Keratinocyte (primary cell): Measurements from ENCODE around the gene CACNA1C. TPM values are rescaled to one million over a fixed set of nuclear protein-coding genes. Genes with fewer than 3 reads are reported as not detected.

Source experiments
- DNase-seq: peaks from one replicate; pipeline ENCODE4 v3.0.0-alpha.2; 2011; ENCODE audit warnings: low read depth, missing footprints, low spot score
- FAIRE-seq: peaks from 2 replicates; lab custom pipeline; 2011; peaks lifted over from hg19 to GRCh38; lab: Jason Lieb, UNC
- H2AFZ ChIP-seq: 2 replicates; pipeline ENCODE4 v1.6.0; 2012; ENCODE audit warnings: low read length, control low read depth, inconsistent platforms; ENCODE audit not compliant: control insufficient read depth
- H3K27ac ChIP-seq: 2 replicates; pipeline ENCODE4 v1.5.1; 2011; ENCODE audit warnings: low read length; ENCODE audit not compliant: control insufficient read depth, insufficient read depth
- H3K27me3 ChIP-seq: 3 replicates; pipeline ENCODE4 v1.6.0; 2011; ENCODE audit warnings: low read length; ENCODE audit not compliant: control insufficient read depth, insufficient read depth; ENCODE audit errors: extremely low read depth
- H3K36me3 ChIP-seq, 2 experiments: 2 replicates in 1 of 2; 3 replicates in 1 of 2; pipeline ENCODE4 v1.5.1; 2011; ENCODE audit warnings: low read length in 2 of 2, mild to moderate bottlenecking in 1 of 2; ENCODE audit not compliant: control insufficient read depth in 2 of 2, insufficient read depth in 2 of 2; ENCODE audit errors: extremely low read depth in 1 of 2
- H3K4me1 ChIP-seq: 3 replicates; pipeline ENCODE4 v1.5.1; 2011; ENCODE audit warnings: low read length; ENCODE audit not compliant: control insufficient read depth, insufficient read depth; ENCODE audit errors: extremely low read depth
- H3K4me2 ChIP-seq: 3 replicates; pipeline ENCODE4 v1.6.0; 2011; ENCODE audit warnings: low read depth, low read length; ENCODE audit not compliant: control insufficient read depth, insufficient read depth; ENCODE audit errors: extremely low read depth
- H3K4me3 ChIP-seq, 3 experiments: fragments of 200-600 bp in 1 of 3; sonication (generic) in 1 of 3; 2 replicates in 2 of 3; 3 replicates in 1 of 3; pipeline ENCODE4 v1.5.1; 2011 to 2016; ENCODE audit warnings: low read length in 3 of 3, mild to moderate bottlenecking in 3 of 3, control low read depth in 2 of 3, inconsistent platforms in 1 of 3, low read depth in 1 of 3, mixed read lengths in 1 of 3, mixed run types in 1 of 3, moderate library complexity in 1 of 3; ENCODE audit not compliant: control insufficient read depth in 2 of 3, insufficient read depth in 2 of 3; ENCODE audit errors: extremely low read depth in 1 of 3
- H3K79me2 ChIP-seq: 2 replicates; pipeline ENCODE4 v1.6.0; 2012; ENCODE audit warnings: low read length; ENCODE audit not compliant: control insufficient read depth, insufficient read depth
- H3K9ac ChIP-seq: 3 replicates; pipeline ENCODE4 v1.6.0; 2011; ENCODE audit warnings: low read length; ENCODE audit not compliant: control insufficient read depth, insufficient read depth; ENCODE audit errors: extremely low read depth
- H3K9me1 ChIP-seq: 3 replicates; pipeline ENCODE4 v1.6.0; 2011; ENCODE audit warnings: low read length; ENCODE audit not compliant: control insufficient read depth, insufficient read depth; ENCODE audit errors: extremely low read depth
- H3K9me3 ChIP-seq: 2 replicates; pipeline ENCODE4 v1.5.1; 2012; ENCODE audit warnings: low read depth, low read length; ENCODE audit not compliant: control insufficient read depth
- H4K20me1 ChIP-seq: 3 replicates; pipeline ENCODE4 v1.6.0; 2011; ENCODE audit warnings: low read length; ENCODE audit not compliant: control insufficient read depth, insufficient read depth; ENCODE audit errors: extremely low read depth
- EZH2 ChIP-seq: IDR thresholded peaks from one replicate; pipeline ENCODE4 v1.6.1; 2012; ENCODE audit warnings: inconsistent platforms, mild to moderate bottlenecking, low read length, moderate library complexity
- dilution Hi-C: fragments of 300-500 bp; cut with MboI; formaldehyde crosslinking; loops from one replicate; pipeline ENCODE4 v1.7.0; 2020; ENCODE audit warnings: low sequenced_read_pairs; ENCODE audit not compliant: extremely low pct_ligation_motif_present
- polyA plus RNA-seq, 5 experiments: library from polyadenylated mRNA; depleted of rRNA in 3 of 5; stranded (reverse) in 3 of 5; stranded (forward) in 1 of 5; unstranded in 1 of 5; fragments of >200 nt; gene quantifications; 1 replicate in 1 of 5; 2 replicates in 3 of 5; 3 replicates in 1 of 5; pipeline versions ENCODE4 v1.2.1 to v1.2.3, GENCODE V29; 2011 to 2012; ENCODE audit warnings: missing spikeins in 2 of 5, low read depth in 1 of 5, low replicate concordance in 1 of 5
- TF ChIP-seq, protein P1 (sequence below), 3 experiments: IDR thresholded peaks in 1 of 3; conservative IDR thresholded peaks in 1 of 3; optimal IDR thresholded peaks in 1 of 3; 2 replicates in 2 of 3; 3 replicates in 1 of 3; pipeline versions ENCODE3 to v1.5.1; 2011; ENCODE audit warnings: low read length in 3 of 3, mild to moderate bottlenecking in 3 of 3, moderate library complexity in 2 of 3, control low read depth in 1 of 3, inconsistent platforms in 1 of 3; ENCODE audit not compliant: insufficient read depth in 2 of 3; ENCODE audit errors: extremely low read depth in 1 of 3

Gene CACNA1C
- polyA plus RNA-seq, 1 donor (not counting 4 experiments of a cell fraction or from before 2014, with no cell fraction given) = not detected

DNA sequence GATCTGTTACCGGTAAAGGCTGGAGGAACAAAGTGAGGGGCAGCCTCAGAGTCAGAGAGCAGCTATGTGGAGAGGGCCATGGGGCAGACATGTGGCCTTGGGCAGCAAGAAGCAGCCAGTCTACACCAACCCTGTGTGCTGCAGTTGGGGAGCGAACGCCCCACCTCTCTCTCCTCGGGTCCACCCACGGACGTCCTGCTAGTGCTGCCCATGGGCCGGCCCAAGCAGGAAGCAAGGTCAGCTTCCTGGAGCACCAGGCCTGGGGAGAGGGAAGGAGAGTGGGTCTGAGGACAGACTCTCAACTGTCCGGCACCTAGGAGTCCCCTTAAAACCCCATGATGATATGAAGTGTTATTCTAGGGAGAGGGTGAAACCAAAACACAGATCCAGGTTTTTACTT is 487.2 kb downstream of the CACNA1C start:
- Histone ChIP-seq H3K9me3 (no peaks in the 10 kb centered on the region), H3K4me3 (no peak overlapping the region), H3K9ac (no peak overlapping the region), H3K9me1 (no peaks in the 10 kb centered on the region), H3K4me1 (no peaks in the 10 kb centered on the region), H3K4me2 (no peak overlapping the region), H3K79me2 (no peaks in the 10 kb centered on the region), H3K27me3 (no peaks in the 10 kb centered on the region), H3K36me3 (no peaks in the 10 kb centered on the region), H3K27ac (no peak overlapping the region), H4K20me1 (no peaks in the 10 kb centered on the region), H2AFZ (no peak overlapping the region)
- DNase-seq (no peak), FAIRE-seq (no peak)
- dilution Hi-C loops = no loop called here
- TF ChIP-seq EZH2 = no peak
- TF ChIP-seq, protein P1, sequence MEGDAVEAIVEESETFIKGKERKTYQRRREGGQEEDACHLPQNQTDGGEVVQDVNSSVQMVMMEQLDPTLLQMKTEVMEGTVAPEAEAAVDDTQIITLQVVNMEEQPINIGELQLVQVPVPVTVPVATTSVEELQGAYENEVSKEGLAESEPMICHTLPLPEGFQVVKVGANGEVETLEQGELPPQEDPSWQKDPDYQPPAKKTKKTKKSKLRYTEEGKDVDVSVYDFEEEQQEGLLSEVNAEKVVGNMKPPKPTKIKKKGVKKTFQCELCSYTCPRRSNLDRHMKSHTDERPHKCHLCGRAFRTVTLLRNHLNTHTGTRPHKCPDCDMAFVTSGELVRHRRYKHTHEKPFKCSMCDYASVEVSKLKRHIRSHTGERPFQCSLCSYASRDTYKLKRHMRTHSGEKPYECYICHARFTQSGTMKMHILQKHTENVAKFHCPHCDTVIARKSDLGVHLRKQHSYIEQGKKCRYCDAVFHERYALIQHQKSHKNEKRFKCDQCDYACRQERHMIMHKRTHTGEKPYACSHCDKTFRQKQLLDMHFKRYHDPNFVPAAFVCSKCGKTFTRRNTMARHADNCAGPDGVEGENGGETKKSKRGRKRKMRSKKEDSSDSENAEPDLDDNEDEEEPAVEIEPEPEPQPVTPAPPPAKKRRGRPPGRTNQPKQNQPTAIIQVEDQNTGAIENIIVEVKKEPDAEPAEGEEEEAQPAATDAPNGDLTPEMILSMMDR (optimal IDR thresholded peaks at IDR 0.05 in 1 of 3, IDR thresholded peaks at IDR 0.05 in 1 of 3, conservative IDR thresholded peaks at IDR 0.05 in 1 of 3; ENCODE audit: extremely low read depth in 1 of 3, insufficient read depth in 2 of 3, low read length in 3 of 3) = no peak

DNA sequence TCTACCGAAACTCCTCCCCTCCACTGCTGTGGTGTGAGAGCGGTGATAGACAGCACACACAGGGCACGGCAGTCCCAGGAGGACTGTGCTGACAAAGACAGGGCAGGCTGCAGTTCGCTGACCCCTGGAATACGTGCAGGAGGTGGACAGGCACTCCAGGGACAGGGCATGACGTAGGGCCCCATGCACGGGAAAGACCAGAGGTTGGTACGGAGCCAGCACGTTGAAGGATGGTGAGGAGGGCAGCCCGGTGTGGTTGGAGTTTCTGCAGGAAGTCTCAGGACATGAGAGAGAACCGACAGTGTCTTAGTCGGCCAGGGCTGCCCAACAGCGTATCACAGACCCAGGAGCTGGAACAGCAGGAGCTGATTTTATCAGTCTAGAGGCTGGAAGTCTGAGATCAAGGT is 487.8 kb downstream of the CACNA1C start:
- no peak overlapping the region for H3K4me3 ChIP-seq
- H3K27ac ChIP-seq = no peak overlapping the region
- no peak for FAIRE-seq
- H2AFZ ChIP-seq = no peak overlapping the region
- dilution Hi-C loops = no loop called here
- no peaks in the 10 kb centered on the region for H3K9me3 ChIP-seq
- no peaks in the 10 kb centered on the region for H3K9me1 ChIP-seq
- TF ChIP-seq, protein P1 (optimal IDR thresholded peaks at IDR 0.05 in 1 of 3, IDR thresholded peaks at IDR 0.05 in 1 of 3, conservative IDR thresholded peaks at IDR 0.05 in 1 of 3; ENCODE audit: extremely low read depth in 1 of 3, insufficient read depth in 2 of 3, low read length in 3 of 3) = no peak
- TF ChIP-seq EZH2 = no peak
- H3K79me2 ChIP-seq = no peaks in the 10 kb centered on the region
- no peaks in the 10 kb centered on the region for H3K4me1 ChIP-seq
- no peaks in the 10 kb centered on the region for H4K20me1 ChIP-seq
- H3K27me3 ChIP-seq = no peaks in the 10 kb centered on the region
- no peak overlapping the region for H3K9ac ChIP-seq
- H3K36me3 ChIP-seq = no peaks in the 10 kb centered on the region
- H3K4me2 ChIP-seq = no peak overlapping the region
- no peak for DNase-seq
